ENCODE results near the gene ATAD3C. TPM values are rescaled to one million over a fixed set of nuclear protein-coding genes. Genes with fewer than 3 reads are reported as not detected.
"Not testable (repeated sequence)": the region's sequence is repeated elsewhere in the genome, so short reads cannot be mapped to it uniquely, and the experiment has no call there.

The ATAD3C gene
- total and polyA plus RNA-seq, 7 experiments from 2014 or later, result 0.61 to 2.0 (median 1.3) TPM

DNA sequence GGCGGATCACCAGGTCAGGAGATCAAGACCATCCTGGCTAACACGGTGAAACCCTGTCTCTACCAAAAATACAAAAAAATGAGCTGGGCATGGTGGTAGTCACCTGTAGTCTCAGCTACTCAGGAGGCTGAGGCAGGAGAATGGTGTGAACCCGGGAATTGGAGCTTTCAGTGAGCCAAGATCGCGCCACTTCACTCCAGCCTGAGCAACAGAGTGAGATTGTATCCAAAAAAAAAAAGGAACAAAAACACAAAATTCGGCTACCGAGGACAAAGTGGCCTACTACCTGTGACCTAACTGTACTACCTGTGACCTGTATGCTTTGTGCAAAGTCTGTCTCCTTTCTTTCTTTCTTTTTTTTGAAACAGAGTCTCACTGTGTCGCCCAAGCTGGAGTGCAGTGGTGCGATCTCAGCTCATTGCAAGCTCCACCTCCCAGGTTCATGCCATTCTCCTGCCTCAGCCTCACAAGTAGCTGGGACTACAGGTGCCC, 46.5 kb upstream of the ATAD3C start:
- ChIA-PET POLR2A (interaction anchor here (0.6 to 0.8 kb wide), 3 partner anchors 19 to 335 kb away, joined by 3 read pairs; no protein-coding TSS in a partner anchor), CTCF (interaction anchor here (0.7 kb wide), 1 partner anchor 39 kb away, joined by 3 read pairs; no protein-coding TSS in a partner anchor)
- ATAC-seq; H3K27me3 Mint-ChIP-seq; H3K9me3 Mint-ChIP-seq; H3K4me3 ChIP-seq (ENCODE audit: low read length); H3K27me3 ChIP-seq (ENCODE audit: control insufficient read depth in 2 of 2, insufficient read depth in 2 of 2, low read length in 2 of 2); H3K27ac ChIP-seq (ENCODE audit: low read depth, low read length); DNase-seq; H3K9me3 ChIP-seq (ENCODE audit: control insufficient read depth in 2 of 3, low read length in 3 of 3): not testable (repeated sequence)
- peaks cover 28 to 29% of the 10 kb centered on the region in 2 donors for H3K4me1 ChIP-seq (ENCODE audit: control insufficient read depth in 2 of 2, insufficient read depth in 2 of 2, low read length in 2 of 2)
- peaks cover 7 to 56% (median 12%) of the 10 kb centered on the region in 3 experiments for H3K36me3 ChIP-seq (ENCODE audit: control insufficient read depth in 2 of 3, insufficient read depth in 3 of 3, low read length in 3 of 3)
- peaks cover 9 to 61% (median 40%) of the 10 kb centered on the region in 7 donors for H3K4me1 Mint-ChIP-seq
- peak overlapping the region in 2 of 10 donors; percentile 26 to 56 for H3K4me3 Mint-ChIP-seq
- peaks cover 0 to 36% (median 11%) of the 10 kb centered on the region in 5 donors for H3K36me3 Mint-ChIP-seq
- peak overlapping the region in 5 of 9 donors; percentile 1 to 77 (median 39) for H3K27ac Mint-ChIP-seq
- intact Hi-C loops (cut with micrococcal nuclease), result loop anchor here in 1 of 2 donors (10.0 kb wide), 1 partner anchor 212 kb away; the partner anchor contains the start of gene MIB2

DNA sequence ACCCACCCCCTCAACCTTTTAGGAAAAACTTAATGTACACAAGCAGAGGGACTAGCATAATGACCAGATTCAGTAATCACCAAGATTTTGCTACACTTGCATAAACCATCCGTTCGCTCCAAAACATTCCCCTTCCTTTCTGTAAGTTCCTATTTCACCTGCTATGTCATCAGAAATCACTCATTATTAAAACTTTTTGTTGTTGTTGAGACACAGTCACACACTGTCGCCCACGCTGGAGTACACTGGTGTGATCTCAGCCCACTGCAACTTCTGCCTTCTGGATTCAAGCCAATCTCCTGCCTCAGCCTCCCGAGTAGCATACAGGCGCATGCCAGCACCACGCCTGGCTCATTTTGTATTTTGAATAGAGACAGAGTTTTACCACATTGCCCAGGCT, 45.8 kb upstream of the ATAD3C start:
- peaks cover 4 to 55% (median 12%) of the 10 kb centered on the region in 3 experiments for H3K36me3 ChIP-seq (ENCODE audit: control insufficient read depth in 2 of 3, insufficient read depth in 3 of 3, low read length in 3 of 3)
- Mint-ChIP-seq H3K27me3 (peaks cover 0 to 1% (median 0%) of the 10 kb centered on the region in 5 donors), H3K27ac (peak overlapping the region; percentile 1 to 73 (median 44)), H3K4me1 (peaks cover 5 to 61% (median 40%) of the 10 kb centered on the region in 7 donors), H3K36me3 (peaks cover 0 to 35% (median 11%) of the 10 kb centered on the region in 5 donors), H3K4me3 (peak overlapping the region in 7 of 10 donors; percentile 1 to 53 (median 26)), H3K9me3 (peaks cover 0 to 3% (median 0%) of the 10 kb centered on the region in 11 donors)
- H3K9me3 ChIP-seq (ENCODE audit: control insufficient read depth in 2 of 3, low read length in 3 of 3), result no peaks in the 10 kb centered on the region
- ATAC-seq (no peak), DNase-seq (no peak)
- no peaks in the 10 kb centered on the region for H3K27me3 ChIP-seq (ENCODE audit: control insufficient read depth in 2 of 2, insufficient read depth in 2 of 2, low read length in 2 of 2)
- H3K27ac ChIP-seq (ENCODE audit: low read depth, low read length), result no peak overlapping the region
- no peak overlapping the region for H3K4me3 ChIP-seq (ENCODE audit: low read length)
- ChIA-PET CTCF (no interaction called here), POLR2A (no interaction called here)
- H3K4me1 ChIP-seq (ENCODE audit: control insufficient read depth in 2 of 2, insufficient read depth in 2 of 2, low read length in 2 of 2), result peaks cover 28% of the 10 kb centered on the region in 2 donors
- intact Hi-C loops (cut with micrococcal nuclease), result loop anchor here in 1 of 2 donors (10.0 kb wide), 1 partner anchor 211 kb away; the partner anchor contains the start of gene MIB2

GRCh38 chr1:1406101-1406820, 43.2 kb upstream of the ATAD3C start:
- ChIA-PET CTCF (no interaction called here), POLR2A (interaction anchor here (0.5 to 5.6 kb wide), 9 partner anchors 8 to 209 kb away, joined by 3 to 80 read pairs (median 6); partner anchors contain the start of genes AURKAIP1, CCNL2 and MIB2)
- peak overlapping the region; percentile 90 to 97 (median 93) for H3K27ac Mint-ChIP-seq
- DNase-seq, result no peak
- peaks cover 0 to 62% (median 41%) of the 10 kb centered on the region in 7 donors for H3K4me1 Mint-ChIP-seq
- peak overlapping the region; percentile 89 for H3K27ac ChIP-seq (ENCODE audit: low read depth, low read length)
- no peaks in the 10 kb centered on the region for H3K27me3 ChIP-seq (ENCODE audit: control insufficient read depth in 2 of 2, insufficient read depth in 2 of 2, low read length in 2 of 2)
- ATAC-seq, result no peak
- peaks cover 19 to 20% of the 10 kb centered on the region in 2 donors for H3K4me1 ChIP-seq (ENCODE audit: control insufficient read depth in 2 of 2, insufficient read depth in 2 of 2, low read length in 2 of 2)
- intact Hi-C loops (cut with micrococcal nuclease), result loop anchor here (2.0 to 10.0 kb wide), 5 partner anchors 31 to 209 kb away; partner anchors contain the start of genes ATAD3B (in 1 of the 2), AURKAIP1 (in 1 of the 2) and MIB2 (in 1 of the 2)
- H3K36me3 Mint-ChIP-seq, result peaks cover 0 to 30% (median 11%) of the 10 kb centered on the region in 5 donors
- H3K27me3 Mint-ChIP-seq, result peaks cover 0 to 1% (median 0%) of the 10 kb centered on the region in 5 donors
- H3K9me3 Mint-ChIP-seq, result peaks cover 0 to 3% (median 0%) of the 10 kb centered on the region in 11 donors
- peak overlapping the region; percentile 83 to 96 (median 93) for H3K4me3 Mint-ChIP-seq
- H3K4me3 ChIP-seq (ENCODE audit: low read length), result peak overlapping the region; percentile 89
- H3K9me3 ChIP-seq (ENCODE audit: control insufficient read depth in 2 of 3, low read length in 3 of 3), result no peaks in the 10 kb centered on the region
- peaks cover 8 to 42% (median 12%) of the 10 kb centered on the region in 3 experiments for H3K36me3 ChIP-seq (ENCODE audit: control insufficient read depth in 2 of 3, insufficient read depth in 3 of 3, low read length in 3 of 3)

DNA sequence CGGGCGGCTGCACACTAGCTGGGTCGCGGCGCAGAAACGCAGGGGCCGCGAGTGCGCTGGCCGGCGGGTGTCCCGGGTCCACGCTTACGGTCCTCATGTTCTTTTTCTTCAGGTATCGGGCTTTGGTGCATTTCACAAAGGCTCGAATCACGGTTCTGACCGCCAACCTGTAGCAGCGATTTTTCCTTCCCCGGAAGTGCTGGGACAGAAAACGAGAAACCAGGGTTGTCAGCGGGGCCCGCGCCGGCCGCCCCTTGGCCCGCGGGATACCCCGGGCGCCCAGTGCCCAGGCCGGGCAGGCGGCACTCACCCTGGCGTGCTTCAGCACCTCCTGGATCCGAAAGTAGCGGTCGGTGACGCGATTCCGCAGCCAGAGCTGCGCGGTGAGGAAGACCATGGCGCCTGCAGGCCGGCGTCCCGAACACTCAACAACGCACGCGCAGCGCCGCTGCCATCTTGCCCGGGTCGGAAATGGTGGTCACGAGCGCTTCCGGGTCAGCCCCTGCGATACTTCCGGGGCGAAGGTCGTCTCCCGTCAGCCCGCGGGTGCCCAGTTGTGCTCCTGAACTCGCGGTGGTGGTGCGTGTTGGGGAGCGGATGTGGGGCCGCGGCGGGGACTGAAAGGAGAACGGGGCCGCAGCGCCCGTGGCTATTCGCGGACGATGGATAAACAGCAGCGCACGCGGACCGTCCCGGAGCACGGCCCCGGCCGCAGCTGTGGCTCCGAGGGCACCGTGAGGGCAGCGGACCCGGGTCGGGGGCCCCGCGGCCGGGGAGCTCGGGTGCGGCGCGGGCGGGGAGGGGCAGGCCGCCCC, 42.5 kb upstream of the ATAD3C start, which contains the start of gene MRPL20:
Gene MRPL20 (minus strand): TSS at position 473 of the 815 bp plus-strand sequence. CDS start 76 bp downstream, at position 397.
- peak; percentile 88 to 96 (median 94) for DNase-seq
- Mint-ChIP-seq H3K9me3 (peaks cover 0 to 3% (median 0%) of the 10 kb centered on the region in 11 donors), H3K27me3 (peaks cover 0 to 1% (median 0%) of the 10 kb centered on the region in 5 donors), H3K27ac (peak within 1 kb of the TSS; percentile 90 to 97 (median 94)), H3K4me1 (peaks cover 0 to 59% (median 35%) of the 10 kb centered on the region in 7 donors), H3K4me3 (peak within 1 kb of the TSS; percentile 83 to 96 (median 93)), H3K36me3 (peaks cover 0 to 28% (median 9%) of the 10 kb centered on the region in 5 donors)
- Histone ChIP-seq H3K27me3 (ENCODE audit: control insufficient read depth in 2 of 2, insufficient read depth in 2 of 2, low read length in 2 of 2) (no peaks in the 10 kb centered on the region), H3K27ac (ENCODE audit: low read depth, low read length) (peak within 1 kb of the TSS; percentile 89), H3K4me1 (ENCODE audit: control insufficient read depth in 2 of 2, insufficient read depth in 2 of 2, low read length in 2 of 2) (peaks cover 19 to 20% of the 10 kb centered on the region in 2 donors), H3K36me3 (ENCODE audit: control insufficient read depth in 2 of 3, insufficient read depth in 3 of 3, low read length in 3 of 3) (peaks cover 8 to 35% (median 12%) of the 10 kb centered on the region in 3 experiments), H3K4me3 (ENCODE audit: low read length) (peak within 1 kb of the TSS; percentile 89), H3K9me3 (ENCODE audit: control insufficient read depth in 2 of 3, low read length in 3 of 3) (no peaks in the 10 kb centered on the region)
- ChIA-PET CTCF (no interaction called here), POLR2A (interaction anchor here (0.6 to 5.6 kb wide), 10 partner anchors 12 to 448 kb away, joined by 3 to 80 read pairs (median 4); partner anchors contain the start of genes AURKAIP1, CCNL2, MIB2 and NOC2L)
- intact Hi-C loops (cut with micrococcal nuclease), result loop anchor here (1.0 to 10.0 kb wide), 9 partner anchors 8 to 291 kb away; partner anchors contain the start of genes AURKAIP1 (in 2 of the 2), ATAD3A (in 1 of the 2), ATAD3B (in 1 of the 2) and C1orf159 (in 1 of the 2)
- ATAC-seq, result peak; percentile 97

DNA sequence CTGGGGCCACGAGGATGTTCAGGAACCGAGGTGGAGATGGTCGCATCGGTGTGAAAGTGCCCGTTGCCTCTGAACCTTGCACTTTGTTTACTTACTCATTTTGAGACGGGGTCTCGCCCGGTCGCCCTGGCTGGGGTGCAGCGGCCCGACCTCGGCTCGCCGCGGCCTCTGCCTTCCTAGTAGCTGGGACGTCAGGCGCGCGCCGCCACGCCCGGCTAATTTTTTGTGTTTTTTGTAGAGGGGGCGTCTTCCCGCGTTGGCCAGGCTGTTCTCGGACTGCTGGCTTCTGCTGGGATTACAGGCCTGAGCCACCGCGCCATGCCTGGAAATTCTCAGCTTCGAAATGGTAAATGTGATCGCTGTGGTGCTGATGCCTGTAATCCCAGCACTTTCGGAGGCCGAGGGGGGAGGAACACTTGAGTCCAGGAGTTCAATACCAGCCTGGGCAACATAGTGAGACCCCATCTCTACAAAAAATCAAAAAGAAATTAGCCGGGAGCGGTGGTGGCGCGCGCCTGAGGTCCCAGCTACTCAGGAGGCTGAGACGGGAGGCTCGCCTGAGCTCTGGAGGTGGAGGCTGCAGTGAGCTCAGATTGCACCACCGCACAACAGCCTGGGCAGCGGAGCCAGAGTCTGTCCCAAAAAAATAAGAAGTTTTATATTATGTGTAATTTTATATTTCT, 41.7 kb upstream of the ATAD3C start:
- peaks cover 19 to 20% of the 10 kb centered on the region in 2 donors for H3K4me1 ChIP-seq (ENCODE audit: control insufficient read depth in 2 of 2, insufficient read depth in 2 of 2, low read length in 2 of 2)
- Mint-ChIP-seq H3K27me3 (peaks cover 0 to 1% (median 0%) of the 10 kb centered on the region in 5 donors), H3K4me3 (peak overlapping the region; percentile 81 to 95 (median 90)), H3K27ac (peak overlapping the region in 8 of 9 donors; percentile 82 to 95 (median 90)), H3K9me3 (peaks cover 0 to 3% (median 0%) of the 10 kb centered on the region in 11 donors), H3K4me1 (peaks cover 0 to 54% (median 33%) of the 10 kb centered on the region in 7 donors), H3K36me3 (peaks cover 0 to 25% (median 5%) of the 10 kb centered on the region in 5 donors)
- peak overlapping the region; percentile 89 for H3K4me3 ChIP-seq (ENCODE audit: low read length)
- H3K9me3 ChIP-seq (ENCODE audit: control insufficient read depth in 2 of 3, low read length in 3 of 3), result no peaks in the 10 kb centered on the region
- peak overlapping the region; percentile 89 for H3K27ac ChIP-seq (ENCODE audit: low read depth, low read length)
- intact Hi-C loops (cut with micrococcal nuclease), result loop anchor here (1.0 to 10.0 kb wide), 9 partner anchors 8 to 291 kb away; partner anchors contain the start of genes AURKAIP1 (in 2 of the 2), ATAD3A (in 1 of the 2), ATAD3B (in 1 of the 2) and C1orf159 (in 1 of the 2)
- CTCF ChIA-PET, result interaction anchor here (0.9 kb wide), 1 partner anchor 33 kb away, joined by 3 read pairs; the partner anchor contains the start of gene AURKAIP1
- peak; percentile 22 for ATAC-seq
- H3K36me3 ChIP-seq (ENCODE audit: control insufficient read depth in 2 of 3, insufficient read depth in 3 of 3, low read length in 3 of 3), result peaks cover 8 to 27% (median 12%) of the 10 kb centered on the region in 3 experiments
- H3K27me3 ChIP-seq (ENCODE audit: control insufficient read depth in 2 of 2, insufficient read depth in 2 of 2, low read length in 2 of 2), result no peaks in the 10 kb centered on the region
- POLR2A ChIA-PET, result interaction anchor here (0.6 to 5.6 kb wide), 11 partner anchors 13 to 449 kb away, joined by 3 to 80 read pairs (median 4); partner anchors contain the start of genes AURKAIP1, CCNL2, MIB2 and NOC2L
- no peak for DNase-seq
